GM21529 (cell line): ENCODE results near the gene NAA10.

ENCODE experiments used
- ATAC-seq: cut with Tn5 transposase; IDR thresholded peaks from one replicate; pipeline ENCODE4 v1.9.1; 2021; ENCODE audit not compliant: unreplicated experiment

Gene NAA10

GRCh38 chrX:153950127-153950526 is 15.3 kb upstream of the NAA10 start:
- no peak for ATAC-seq

- ATAC-seq = no peak
Measured at GRCh38 chrX:153948847-153949805, 14.3 kb upstream of the NAA10 start.

DNA sequence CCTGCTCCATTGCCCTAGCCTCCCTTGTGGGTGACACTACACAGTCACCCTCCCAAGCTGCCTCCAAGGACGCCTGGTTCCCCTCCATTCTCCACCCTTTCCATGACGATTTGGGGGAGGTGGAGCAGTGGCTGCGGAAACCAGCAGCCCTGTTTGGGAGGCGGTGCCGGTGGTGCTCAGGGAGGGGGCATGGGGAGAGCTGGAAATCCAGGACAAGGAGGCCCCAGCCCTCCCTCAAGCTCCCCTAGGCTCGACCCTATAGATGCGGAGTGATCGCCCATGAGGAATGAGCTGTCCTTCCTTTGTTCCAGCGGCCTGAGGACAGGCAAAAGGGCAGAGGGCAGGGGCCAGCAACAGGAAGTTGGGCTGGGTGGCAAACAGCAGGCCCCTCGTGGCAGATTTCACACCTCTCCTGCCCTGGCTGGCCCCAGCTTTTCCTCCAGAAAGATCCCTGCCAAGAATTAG is 13.2 kb upstream of the NAA10 start:
- no peak for ATAC-seq

DNA sequence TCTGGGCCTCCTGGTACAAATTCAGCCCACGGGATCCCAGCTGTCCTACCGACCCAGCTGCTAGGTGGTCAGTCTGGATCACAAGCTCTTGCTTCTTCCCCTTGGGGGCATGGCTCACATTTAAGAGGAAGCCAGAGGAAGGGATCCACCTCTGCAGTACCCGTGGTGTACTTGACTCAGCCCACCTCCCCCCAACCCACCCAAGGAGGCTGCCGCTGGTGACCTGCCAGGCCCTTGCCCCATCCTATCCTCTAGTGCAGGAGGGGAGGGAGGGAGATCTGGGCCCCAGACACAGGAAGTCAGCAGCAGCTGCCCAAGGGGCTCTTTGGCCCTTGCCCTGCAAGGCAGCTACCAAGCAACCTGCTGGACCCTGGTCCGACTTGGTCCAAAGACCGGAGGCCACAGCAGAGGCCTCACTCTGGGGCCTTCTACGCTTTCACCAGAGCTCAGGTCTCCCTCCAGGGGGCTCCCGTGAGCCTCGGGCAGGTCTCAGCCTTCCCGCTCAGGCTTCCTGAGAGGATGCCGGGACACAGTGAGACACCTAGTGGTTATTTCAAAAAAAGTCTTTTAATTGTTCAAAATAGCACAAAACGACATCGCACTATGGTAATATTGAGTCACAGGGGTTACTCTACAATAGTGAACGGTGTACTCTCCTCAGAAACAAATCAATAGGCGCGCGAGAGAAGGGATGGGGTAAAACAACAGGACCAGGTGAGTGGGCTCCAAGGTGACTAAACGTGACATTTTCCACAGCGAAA is 12.4 kb upstream of the NAA10 start:
- peak; percentile 84 for ATAC-seq

DNA sequence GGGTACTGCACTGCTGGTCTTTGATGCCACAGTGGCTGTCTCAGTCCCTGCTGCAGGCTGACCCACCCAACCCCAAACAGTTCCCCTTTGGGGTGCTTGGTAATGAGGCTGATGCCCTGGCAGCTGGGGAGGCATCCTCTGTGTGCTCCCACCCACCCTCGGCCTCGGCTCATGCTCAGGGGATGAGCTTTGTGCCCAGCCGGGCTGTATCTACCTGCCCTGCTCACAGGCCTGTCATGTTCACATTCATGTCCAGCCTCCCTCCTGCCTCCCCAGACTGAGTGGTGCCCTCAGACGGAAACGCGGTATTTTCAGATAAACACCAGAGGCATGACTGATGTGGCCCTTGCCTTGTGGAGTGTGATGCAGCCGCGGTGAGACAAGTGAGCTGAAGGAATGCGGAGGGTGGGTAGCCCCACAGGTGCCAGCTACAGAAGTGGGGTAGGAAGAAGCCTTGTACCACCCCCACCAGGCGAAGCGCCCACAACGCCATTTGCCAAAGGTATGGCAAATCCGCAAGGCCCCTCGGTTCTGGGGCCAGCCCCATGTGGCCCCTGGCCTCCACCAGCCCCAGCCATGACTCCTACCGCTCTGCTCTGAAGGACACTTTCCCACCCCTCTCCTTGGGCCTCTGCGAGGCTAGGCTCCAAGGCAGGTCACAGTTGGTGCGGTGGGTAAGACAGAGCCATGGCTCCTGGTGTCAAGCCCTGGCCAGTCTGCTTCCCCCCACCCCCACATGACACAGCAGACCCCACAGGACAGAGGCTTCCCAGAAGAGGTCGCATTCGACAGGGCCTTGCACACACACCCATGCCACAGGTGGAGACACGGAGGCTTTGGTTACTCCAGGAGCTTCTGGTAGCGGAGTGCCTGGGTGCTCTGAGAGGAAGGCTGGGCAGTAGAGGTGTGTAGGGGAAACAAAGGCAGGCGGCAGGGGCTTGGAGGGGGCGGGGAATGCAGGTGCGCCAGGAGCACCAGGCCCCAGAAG is 11.4 kb upstream of the NAA10 start:
- ATAC-seq = no peak

- ATAC-seq = no peak
Measured at GRCh38 chrX:153944800-153945150, 9.9 kb upstream of the NAA10 start.

- no peak for ATAC-seq
Measured at GRCh38 chrX:153944140-153944799, 9.4 kb upstream of the NAA10 start, which contains the start of gene RENBP. Gene RENBP, minus strand, starts transcription at chrX:153944643. Its CDS starts 33 bp downstream, at chrX:153944610.

DNA sequence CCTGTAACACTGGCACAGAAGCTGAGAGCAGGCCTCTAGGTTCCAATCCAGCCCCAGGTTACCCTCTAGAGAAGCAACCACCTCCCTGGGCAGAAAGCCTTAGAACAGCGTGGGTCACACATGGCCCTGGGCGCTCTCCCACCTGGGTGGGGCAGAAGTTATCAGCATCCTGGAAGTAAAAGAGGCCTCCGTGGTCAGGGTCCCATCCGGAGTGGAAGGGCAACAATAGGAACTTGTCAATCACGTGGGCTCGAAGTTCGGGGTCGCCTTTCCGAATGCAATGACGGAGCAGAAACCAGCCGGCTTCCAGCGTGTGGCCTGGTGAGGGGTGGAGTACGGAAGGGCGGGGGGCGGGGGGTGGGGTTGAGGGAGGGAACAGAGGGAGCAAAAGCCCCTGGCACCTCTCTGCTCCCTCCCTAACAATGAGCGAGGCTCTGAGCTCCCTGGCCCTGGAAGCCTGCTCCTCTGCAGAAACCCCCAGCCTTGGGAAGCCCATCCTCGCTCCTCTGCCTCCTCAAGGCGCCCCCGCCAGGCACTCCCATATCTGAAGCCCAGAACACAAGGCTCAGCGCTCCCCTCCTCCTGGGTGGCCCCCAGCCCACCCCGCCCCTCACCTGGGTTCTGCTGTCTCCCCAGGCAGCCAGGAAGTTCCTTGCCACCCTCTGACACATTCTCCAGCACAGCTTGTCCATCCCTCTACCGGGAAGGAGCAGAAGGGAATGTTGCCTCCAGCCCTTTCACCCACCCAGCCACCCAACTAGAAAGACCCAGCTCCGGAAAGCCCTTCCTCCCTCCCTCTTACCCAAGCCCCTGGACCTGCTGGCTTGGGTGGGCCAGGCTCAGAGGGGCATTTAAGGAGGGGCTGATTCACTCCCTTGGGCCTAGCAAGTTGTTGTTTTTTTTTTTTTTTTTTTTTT is 6.8 kb upstream of the NAA10 start:
- no peak for ATAC-seq

DNA sequence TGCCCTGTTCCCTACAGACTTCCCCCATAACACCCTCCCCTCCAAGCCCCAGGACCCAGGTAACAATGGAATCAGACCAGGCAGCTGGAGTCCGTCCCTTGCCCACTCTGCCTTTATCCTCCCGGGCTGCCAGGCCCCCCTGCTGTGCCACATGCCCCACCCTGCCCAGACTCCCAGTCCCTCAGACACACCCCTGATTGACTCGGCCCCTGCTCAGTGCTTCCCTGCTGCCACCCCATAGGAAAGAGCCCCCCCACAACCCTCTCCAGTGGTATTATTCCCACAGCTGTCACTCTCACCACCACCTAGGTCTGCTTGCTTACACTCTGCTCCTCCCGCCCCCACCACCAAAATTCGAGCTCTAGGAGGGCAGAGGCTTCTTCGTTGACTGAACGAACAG is 4.7 kb upstream of the NAA10 start:
- no peak for ATAC-seq

GRCh38 chrX:153938226-153938786 is 3.5 kb upstream of the NAA10 start:
- ATAC-seq = no peak

DNA sequence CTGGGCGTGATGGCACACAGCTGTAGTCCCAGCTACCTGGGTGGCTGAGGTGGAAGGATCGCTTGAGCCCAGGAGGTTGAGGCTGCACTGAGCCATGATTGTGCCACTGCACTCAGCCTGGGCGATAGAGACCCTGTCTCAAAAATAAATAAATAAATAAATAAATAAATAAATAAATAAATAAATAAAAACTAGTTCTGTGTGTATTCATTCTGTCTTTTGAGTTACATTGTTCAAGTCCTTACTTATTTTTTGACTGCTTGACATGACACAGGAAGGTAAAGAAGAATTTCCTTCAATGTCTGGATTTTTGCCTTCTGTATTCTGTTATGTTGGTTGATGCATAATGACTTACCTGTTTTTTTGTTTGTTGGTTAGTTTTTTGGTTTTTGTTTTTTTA is 2.2 kb upstream of the NAA10 start:
- no peak for ATAC-seq

GRCh38 chrX:153935326-153935851 is 552 bp upstream of the NAA10 start:
- ATAC-seq = peak; percentile 17

DNA sequence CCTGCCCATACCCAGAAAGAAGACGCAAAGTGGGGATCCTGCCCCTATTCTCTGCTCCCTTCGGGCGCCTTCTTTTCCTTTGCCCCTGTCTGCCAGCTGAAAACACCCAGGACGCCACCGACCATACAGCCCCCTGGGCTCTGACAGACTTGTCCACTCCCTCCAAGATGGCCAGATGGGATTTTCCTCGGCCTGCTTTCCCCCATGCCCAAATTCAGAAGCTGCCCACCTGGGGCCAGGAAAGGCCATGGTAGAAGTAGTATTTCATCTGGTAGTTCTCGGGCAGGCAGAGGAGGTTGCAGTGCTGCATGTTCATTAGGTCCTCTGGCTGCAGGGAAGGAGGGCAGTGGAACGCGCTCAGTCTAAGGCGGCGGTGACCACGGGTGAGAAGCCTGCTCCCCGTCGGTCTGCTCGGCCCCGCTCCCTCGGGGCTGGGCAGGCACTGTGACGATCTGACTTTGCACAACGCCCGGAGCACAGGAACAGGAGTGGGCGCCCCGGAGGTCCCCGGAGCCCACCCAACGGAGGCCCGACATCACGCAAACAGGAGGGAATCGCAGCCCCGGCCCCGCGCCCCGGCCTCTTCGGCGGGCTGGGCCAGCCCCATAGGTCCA is 582 bp downstream of the NAA10 start:
- peak; percentile 24 for ATAC-seq

DNA sequence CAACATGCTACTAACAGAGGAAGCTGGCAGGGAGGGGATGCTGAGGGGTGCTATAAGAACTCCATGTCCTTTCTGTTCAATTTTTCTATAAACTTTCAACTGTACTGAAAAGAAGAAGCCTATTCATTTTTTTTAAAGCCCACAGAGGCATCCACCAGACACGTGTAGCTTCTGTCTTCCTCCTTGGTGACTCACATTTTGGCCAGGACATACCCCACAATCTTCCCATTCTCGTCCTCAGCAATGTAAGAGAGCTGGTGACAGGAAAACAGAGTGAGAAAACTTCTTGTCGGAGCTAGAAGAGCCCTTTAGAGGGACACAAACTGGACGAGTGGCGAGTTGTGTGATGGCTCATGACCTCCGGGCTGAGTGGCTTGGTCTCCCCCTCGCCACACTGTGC is 1.1 kb downstream of the NAA10 start:
- no peak for ATAC-seq

DNA sequence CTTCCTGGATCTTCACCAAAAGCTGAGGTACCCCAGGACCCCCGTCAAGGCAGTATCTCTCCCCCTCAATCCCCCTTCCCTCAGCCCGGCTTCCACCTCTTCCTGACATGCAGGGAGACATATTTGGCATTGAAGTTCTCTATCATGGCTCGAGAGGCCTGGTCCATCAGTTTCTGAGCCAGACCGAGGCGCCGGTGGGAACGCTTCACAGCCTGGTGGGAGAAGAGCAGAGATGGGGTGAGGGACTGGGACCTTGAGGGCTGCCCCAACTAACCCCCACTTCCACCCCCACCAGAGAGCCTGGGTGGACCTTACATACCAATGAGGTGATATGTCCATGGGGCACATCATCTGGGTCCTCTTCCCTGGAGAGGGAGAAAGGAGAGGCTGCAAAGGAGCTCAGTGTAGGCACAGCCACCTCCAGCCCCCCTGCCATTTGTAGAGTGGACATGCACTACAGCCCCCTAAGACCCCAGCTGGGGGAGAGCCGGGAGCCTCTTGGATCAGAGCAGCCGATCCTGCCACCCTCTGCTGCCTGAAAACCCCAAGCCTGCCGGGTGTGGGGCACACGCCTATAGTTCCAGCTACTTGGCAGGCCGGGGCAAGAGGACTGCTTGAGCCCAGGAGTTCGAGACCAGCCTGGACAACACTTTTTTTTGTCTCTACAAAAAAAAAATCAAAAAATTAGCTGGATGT is 2.5 kb downstream of the NAA10 start:
- no peak for ATAC-seq

GRCh38 chrX:153931748-153932147 is 3.1 kb downstream of the NAA10 start:
- ATAC-seq = no peak

- ATAC-seq = no peak
Measured at GRCh38 chrX:153931151-153931550, 3.7 kb downstream of the NAA10 start.
